ENCODE measurements around the gene UBASH3B. TPM values are rescaled to one million over a fixed set of nuclear protein-coding genes. Genes with fewer than 3 reads are reported as not detected.

Gene UBASH3B
- total RNA-seq, 1 experiment from 2014 or later = 8.0 TPM

DNA sequence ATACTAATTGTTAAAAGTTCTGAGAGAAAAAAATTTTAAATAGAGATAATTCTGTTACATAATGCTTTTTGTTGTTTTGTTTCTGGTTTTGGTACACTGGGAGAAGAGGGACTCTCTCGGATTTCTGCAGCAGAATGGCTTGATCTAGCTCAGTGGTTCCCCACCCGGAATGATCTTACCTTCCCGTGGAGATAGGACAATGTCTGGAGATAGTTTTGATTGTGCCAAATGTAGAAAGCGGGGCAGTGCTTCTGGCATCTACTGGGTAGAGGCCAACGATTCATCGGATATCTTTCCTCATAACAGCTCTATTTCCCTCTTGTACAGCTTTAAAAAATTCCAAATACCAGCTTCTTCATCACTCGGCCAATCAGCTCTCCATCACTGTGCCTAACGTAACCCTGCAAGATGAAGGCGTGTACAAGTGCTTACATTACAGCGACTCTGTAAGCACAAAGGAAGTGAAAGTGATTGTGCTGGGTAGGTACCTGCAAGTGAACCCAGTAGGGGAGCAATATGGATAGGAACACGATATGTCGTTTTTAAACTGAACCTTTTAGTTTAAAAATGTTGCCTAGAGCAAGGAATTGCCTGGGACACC is 195.9 kb downstream of the UBASH3B start:
- no peaks in the 10 kb centered on the region for H3K27me3 ChIP-seq (ENCODE audit: insufficient read depth, low read length)
- Mint-ChIP-seq H3K27me3 (ENCODE audit: low read depth) (no peaks in the 10 kb centered on the region), H3K4me3 (no peak overlapping the region), H3K36me3 (ENCODE audit: insufficient read depth in 1 of 3, low read depth in 3 of 3) (no peaks in the 10 kb centered on the region), H3K4me1 (peaks cover 23 to 27% of the 10 kb centered on the region in 2 experiments), H3K9me3 (no peaks in the 10 kb centered on the region), H3K27ac (no peak overlapping the region)
- H3K9ac ChIP-seq (ENCODE audit: extremely low read depth, insufficient read length, low read length) = no peak overlapping the region
- H4K20me1 ChIP-seq (ENCODE audit: control insufficient read depth, insufficient read depth, insufficient read length) = no peaks in the 10 kb centered on the region
- H3K9me3 ChIP-seq (ENCODE audit: control insufficient read depth, low read depth, low read length) = no peaks in the 10 kb centered on the region
- H3K4me2 ChIP-seq (ENCODE audit: insufficient read depth, insufficient read length, low read length) = no peak overlapping the region
- no peak overlapping the region for H3K23ac ChIP-seq (ENCODE audit: insufficient read length, low read depth, low read length)
- H3K79me2 ChIP-seq (ENCODE audit: insufficient read depth, low read length) = no peaks in the 10 kb centered on the region
- H3K4me1 ChIP-seq (ENCODE audit: insufficient read depth, low read length) = peaks cover 5% of the 10 kb centered on the region
- no peak for DNase-seq
- no peak for TF ChIP-seq CTCF (conservative IDR thresholded peaks at IDR 0.05)
- no peaks in the 10 kb centered on the region for H3K23me2 ChIP-seq (ENCODE audit: insufficient read length, low read depth, low read length, poor library complexity, severe bottlenecking)
- no peaks in the 10 kb centered on the region for H3K79me1 ChIP-seq (ENCODE audit: insufficient read depth, low read depth, low read length, poor library complexity, severe bottlenecking)
- H2BK20ac ChIP-seq (ENCODE audit: low read depth, low read length, poor library complexity, severe bottlenecking) = no peak overlapping the region
- H3K56ac ChIP-seq (ENCODE audit: insufficient read length, low read depth, low read length) = no peak overlapping the region
- no peak overlapping the region for H2BK15ac ChIP-seq (ENCODE audit: low read depth, low read length)
- H2AK5ac ChIP-seq (ENCODE audit: insufficient read length, low read length) = no peak overlapping the region
- no peak overlapping the region for H2AFZ ChIP-seq (ENCODE audit: low read length)
- H3K27ac ChIP-seq (ENCODE audit: insufficient read length, low read depth, low read length) = no peak overlapping the region
- WGBS (ENCODE audit: extremely low coverage, insufficient read length, low lambda C conversion rate) = no CpG with 5 or more reads among the region's 12 CpGs
- H4K91ac ChIP-seq (ENCODE audit: insufficient read length, low read depth, low read length) = no peak overlapping the region
- no peak overlapping the region for H2BK5ac ChIP-seq (ENCODE audit: insufficient read length, low read length)
- H2BK120ac ChIP-seq (ENCODE audit: low read depth, low read length, poor library complexity, severe bottlenecking) = no peak overlapping the region
- no peak overlapping the region for H4K5ac ChIP-seq (ENCODE audit: insufficient read length, low read depth, low read length)
- no peak overlapping the region for H3T11ph ChIP-seq (ENCODE audit: low read length)
- H3K18ac ChIP-seq (ENCODE audit: insufficient read length, low read depth, low read length) = no peak overlapping the region
- no peak overlapping the region for H2BK12ac ChIP-seq (ENCODE audit: insufficient read length, low read depth, low read length)
- H3K14ac ChIP-seq (ENCODE audit: insufficient read depth, low read length) = no peak overlapping the region
- no peak overlapping the region for H3K4ac ChIP-seq (ENCODE audit: low read depth, low read length)
- no peak overlapping the region for H4K8ac ChIP-seq (replicated peaks; ENCODE audit: insufficient read length, low read depth, low read length)
